Measurements from ENCODE around the gene NKX2-2.
A peak's percentile ranks its signal among the peaks of the same experiment; 100 is the strongest.
"Not testable (repeated sequence)": the region's sequence is repeated elsewhere in the genome, so short reads cannot be mapped to it uniquely, and the experiment has no call there.

NKX2-2 gene

DNA sequence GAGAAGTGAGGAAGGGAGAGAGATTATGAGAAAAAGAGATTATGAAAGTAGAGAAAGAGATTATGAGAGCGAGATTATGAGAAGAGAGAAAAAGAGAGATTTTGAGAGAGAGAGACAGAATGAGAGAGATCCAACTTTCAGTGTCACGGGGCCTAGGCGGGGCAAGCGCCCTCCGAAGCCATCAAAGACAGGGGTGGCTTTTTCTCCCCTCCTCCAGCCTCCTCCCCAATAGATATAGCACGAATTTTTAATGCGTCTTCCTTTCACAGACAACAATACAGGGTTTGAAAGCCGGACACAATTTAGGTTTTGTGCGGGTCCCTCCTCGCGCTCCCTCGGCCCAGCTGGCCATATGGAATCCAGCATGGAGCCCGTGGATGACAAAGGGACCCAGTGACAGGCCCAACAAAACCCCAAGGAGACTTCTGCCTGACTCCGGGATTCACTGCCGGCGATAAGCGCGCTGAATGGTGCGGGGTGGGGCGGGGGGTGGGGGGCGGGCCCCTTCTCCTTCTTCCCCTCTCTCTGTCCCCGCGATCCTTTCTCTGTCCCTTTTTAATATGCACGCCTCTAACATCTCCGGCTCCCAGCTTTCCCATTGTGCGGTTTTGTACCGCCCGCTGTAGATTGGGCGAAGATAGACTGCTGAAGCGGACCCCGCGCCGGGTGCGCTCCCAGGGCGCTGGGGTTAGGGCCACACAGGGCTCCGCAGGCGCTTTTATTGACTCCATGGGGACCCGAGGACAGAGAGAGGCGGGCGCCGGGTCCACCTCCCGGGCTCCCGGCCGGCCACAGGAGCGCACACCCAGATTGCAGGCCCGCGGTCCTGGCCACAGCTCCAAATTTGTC is 5.4 kb downstream of the NKX2-2 start:
- no peak for DNase-seq

- DNase-seq, result no peak
These were observed 6.2 kb downstream of the NKX2-2 start for GRCh38 chr20:21507400-21508229.

DNA sequence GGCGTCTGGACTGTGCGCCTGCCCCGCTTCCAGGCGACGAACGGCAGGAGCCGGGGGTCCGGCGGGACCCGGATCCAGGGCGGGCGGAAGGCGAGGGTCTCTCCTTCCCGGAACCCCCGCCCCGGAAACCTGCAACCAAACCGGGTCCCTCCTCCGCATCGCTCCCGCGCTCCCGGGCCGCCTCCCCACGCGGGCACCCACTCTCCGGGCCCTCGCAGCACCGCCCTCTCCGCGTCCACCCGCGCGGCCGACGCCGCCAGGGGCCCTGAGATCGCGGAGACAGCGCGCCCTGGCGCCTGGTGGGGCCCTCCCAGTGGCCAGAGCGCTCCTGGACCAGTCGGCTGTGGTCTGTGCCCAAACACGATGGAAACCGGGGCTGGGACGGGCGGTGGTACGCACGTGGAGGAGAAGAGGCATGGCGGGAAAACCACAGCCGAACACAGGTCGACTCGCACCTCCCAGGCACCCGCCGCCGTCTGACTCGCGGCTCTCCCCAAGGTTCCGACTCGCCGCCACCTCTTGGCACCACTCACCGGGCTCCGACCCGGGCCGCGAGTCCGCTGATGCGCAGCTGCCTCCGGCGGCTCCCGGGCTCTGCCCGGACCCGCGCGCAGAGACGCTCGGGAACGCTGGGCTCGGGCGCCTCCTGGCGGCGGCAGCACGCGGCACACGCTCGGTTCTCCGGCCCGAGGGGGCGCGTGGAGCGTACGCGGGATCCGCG is 7.9 kb downstream of the NKX2-2 start:
- peak; percentile 45 for DNase-seq

- peak; percentile 47 for DNase-seq
These were observed 8.6 kb downstream of the NKX2-2 start for GRCh38 chr20:21505161-21505809.

- no peak for DNase-seq
These were observed 9.5 kb downstream of the NKX2-2 start for GRCh38 chr20:21504323-21504722.

DNA sequence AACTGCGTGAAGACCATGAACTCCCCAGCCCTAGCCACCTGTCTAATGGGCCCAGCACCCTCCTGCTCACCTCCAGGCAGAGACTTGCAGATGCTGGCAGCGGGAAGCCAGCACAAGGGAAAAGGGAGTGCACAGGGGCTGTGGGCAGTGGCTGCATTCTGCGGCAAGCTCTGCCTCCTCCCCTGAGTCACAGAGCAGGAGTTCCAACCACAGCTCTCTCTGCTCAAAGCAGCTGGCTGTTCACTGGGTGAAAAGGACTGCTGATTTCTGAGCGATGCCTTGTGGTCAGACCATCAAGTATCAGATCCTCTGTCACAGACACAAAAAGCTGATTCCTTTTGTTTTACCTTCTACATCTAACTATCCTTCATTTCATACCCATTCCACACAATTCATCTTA is 10.5 kb downstream of the NKX2-2 start:
- DNase-seq, result no peak

DNA sequence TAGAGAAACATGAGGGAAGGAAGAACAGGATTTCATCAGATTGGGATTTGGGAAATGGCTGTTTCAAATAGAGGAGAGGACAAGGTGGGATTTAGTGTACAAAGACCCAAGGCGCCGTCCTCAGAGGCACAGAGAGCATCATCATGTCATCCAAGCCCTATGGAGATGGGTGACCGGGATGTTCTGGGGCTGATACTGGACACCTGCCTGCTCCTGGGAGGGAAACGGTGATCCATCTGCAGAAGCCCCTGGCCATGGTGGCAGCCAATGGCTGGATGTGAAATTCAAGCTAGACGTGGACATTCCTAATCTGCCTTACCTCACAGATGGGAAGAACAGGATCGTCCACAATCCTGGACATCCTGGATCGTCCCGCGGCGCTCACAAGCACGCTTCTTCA is 12.7 kb downstream of the NKX2-2 start:
- DNase-seq, result no peak

DNA sequence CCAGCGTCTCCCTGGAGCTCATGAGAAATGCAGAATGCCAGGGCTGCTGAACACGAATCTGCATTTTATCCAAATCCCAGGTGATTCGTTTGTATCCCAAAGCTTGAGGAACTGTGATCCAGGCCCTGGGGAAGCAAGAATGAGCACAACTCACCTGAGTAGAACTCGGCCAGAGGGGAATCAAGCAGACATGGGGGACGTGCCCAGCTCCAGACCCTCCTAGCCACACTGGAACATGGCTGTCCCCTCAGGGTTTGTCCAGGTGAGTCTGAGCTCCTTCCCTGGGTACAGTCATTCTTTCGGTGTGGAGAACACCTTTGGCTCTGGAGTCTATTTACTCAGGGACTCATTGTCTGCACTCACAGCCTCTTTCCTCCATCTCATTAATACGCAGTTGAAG is 13.3 kb downstream of the NKX2-2 start:
- no peak for DNase-seq

GRCh38 chr20:21499641-21500040 is 14.2 kb downstream of the NKX2-2 start:
- DNase-seq, result no peak

GRCh38 chr20:21498635-21499034 is 15.2 kb downstream of the NKX2-2 start:
- no peak for DNase-seq

DNA sequence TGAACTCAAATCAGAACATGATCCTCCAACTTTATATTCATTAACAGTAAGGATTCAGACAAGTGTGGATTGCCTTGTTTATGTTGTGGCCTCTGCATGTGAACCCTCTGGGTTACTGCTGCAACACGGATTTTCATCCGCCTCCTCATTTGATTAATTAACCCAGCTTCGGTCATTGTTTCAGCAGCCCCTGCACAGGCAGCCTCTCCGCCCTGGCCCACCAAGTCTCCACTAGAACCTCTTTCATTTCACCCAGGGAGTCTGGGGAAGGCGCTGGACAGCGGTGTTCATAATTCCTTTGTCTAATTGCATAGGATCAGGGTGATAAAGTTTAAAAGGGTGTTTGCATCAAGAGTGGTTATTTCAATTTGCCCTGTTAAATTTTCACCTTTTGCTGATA is 15.7 kb downstream of the NKX2-2 start:
- no peak for DNase-seq

DNA sequence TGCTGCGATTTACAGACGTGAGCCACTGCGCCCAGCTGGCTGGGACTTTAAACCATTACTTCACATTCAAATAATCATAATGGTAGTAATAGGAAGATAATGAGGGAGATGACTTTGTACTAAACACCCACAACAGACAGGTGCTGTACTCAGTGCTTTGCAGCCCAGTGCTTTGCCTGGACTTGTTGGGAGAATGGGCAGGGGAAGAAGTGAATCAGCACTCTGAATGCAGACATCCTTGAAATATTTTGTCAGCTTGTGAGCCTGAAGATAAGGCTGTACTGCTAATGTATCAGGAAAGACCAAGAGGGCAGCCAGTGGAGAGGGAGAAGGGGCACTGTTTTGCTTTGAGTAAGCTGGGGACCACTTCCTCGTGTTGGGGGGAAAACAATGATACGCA is 17.4 kb downstream of the NKX2-2 start:
- DNase-seq, result no peak

GRCh38 chr20:21493049-21493448 is 20.8 kb downstream of the NKX2-2 start:
- no peak for DNase-seq

DNA sequence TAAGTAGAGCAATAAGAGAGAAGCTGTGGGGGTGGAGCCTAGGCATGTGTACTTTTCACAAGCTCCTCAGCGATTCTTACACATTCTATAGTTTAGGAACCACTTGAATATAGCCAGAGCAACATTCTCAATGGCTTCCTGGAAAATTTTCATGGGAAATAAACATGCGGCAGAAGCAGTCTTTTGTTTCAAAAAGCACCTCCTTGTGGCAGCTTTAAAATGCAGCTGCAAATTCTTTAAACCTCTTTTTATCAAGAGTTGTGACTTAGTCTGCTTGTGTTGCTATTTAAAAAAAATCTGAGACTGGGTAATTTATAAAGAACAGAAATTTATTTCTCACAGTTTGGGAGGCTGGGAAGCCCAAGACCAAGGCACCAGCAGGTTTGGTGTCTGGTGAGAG is 23.8 kb downstream of the NKX2-2 start:
- no peak for DNase-seq

DNA sequence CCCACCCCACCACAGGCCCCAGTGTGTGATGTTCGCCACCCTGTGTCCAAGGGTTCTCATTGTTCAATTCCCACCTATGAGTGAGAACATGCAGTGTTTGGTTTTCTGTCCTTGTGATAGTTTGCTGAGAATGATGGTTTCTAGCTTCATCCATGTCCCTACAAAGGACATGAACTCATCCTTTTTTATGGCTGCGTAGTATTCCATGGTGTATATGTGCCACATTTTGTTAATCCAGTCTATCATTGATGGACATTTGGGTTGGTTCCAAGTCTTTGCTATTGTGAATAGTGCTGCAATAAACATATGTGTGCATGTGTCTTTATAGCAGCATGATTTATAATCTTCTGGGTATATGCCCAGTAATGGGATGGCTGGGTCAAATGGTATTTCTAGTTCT is 33.7 kb downstream of the NKX2-2 start:
- DNase-seq, result not testable (repeated sequence)

- DNase-seq, result no peak
These were observed 48.1 kb downstream of the NKX2-2 start for GRCh38 chr20:21465799-21466198.

DNA sequence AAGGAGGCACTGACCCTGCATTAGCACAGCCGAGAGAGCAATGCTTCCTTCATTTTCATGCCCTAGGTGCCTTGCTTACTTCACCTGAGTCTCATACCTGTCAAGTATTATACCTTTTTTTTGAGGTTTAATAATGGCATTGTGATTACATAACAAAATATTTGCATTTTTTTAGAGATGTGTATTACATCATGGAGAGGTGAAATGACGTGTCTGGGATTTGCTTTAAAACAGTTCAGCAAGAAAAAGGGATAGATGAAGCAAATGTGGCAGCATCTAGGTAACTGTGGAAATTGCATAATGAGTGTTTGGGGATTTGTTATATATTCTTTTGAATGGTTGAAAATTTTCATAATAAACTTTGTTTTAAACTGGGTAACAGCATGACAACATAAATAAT is 48.9 kb downstream of the NKX2-2 start:
- no peak for DNase-seq

Data from hematopoietic multipotent progenitor cell treated with erythropoietin and hydrocortisone succinate and interleukin-3 and kit ligand, for 8 days (in vitro differentiated cells).